NCI-H1417 treated with DMSO at 0.1 percent for 48 hours (cell line): ENCODE data around the gene FSCB.
"Not testable (repeated sequence)": the region's sequence is repeated elsewhere in the genome, so short reads cannot be mapped to it uniquely, and the experiment has no call there.

Experiments used
- DNase-seq: peaks from one replicate; lab custom pipeline; 2025; lab: John Stamatoyannopoulos, UW

The FSCB gene, protein sequence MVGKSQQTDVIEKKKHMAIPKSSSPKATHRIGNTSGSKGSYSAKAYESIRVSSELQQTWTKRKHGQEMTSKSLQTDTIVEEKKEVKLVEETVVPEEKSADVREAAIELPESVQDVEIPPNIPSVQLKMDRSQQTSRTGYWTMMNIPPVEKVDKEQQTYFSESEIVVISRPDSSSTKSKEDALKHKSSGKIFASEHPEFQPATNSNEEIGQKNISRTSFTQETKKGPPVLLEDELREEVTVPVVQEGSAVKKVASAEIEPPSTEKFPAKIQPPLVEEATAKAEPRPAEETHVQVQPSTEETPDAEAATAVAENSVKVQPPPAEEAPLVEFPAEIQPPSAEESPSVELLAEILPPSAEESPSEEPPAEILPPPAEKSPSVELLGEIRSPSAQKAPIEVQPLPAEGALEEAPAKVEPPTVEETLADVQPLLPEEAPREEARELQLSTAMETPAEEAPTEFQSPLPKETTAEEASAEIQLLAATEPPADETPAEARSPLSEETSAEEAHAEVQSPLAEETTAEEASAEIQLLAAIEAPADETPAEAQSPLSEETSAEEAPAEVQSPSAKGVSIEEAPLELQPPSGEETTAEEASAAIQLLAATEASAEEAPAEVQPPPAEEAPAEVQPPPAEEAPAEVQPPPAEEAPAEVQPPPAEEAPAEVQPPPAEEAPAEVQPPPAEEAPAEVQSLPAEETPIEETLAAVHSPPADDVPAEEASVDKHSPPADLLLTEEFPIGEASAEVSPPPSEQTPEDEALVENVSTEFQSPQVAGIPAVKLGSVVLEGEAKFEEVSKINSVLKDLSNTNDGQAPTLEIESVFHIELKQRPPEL

DNA sequence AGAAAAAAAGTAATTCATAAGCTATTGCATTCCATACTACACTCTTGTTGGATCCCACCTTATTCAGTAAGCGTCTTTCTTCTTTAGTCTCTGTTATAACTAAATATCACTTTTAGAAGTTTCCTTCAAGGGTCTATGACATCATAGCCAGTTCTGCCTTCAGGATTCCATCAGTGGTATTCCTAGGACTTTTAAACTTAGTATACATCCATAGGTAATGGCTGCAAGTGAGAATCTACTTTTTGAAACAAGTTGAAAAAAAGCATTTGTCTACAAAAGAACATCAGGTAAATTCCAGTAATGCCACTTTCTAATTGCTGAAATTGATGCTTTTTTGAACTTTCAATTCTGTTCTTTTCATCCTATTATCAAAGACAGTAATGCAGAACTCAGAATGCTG lies at the start of gene FSCB:
TSS of gene FSCB (minus strand) at position 101 of the 400 bp plus-strand sequence. CDS start 296 bp downstream, outside the sequence.
- no peak for DNase-seq

- no peak for DNase-seq
Observed at GRCh38 chr14:44531658-44532057, 24.6 kb upstream of the FSCB start.

DNA sequence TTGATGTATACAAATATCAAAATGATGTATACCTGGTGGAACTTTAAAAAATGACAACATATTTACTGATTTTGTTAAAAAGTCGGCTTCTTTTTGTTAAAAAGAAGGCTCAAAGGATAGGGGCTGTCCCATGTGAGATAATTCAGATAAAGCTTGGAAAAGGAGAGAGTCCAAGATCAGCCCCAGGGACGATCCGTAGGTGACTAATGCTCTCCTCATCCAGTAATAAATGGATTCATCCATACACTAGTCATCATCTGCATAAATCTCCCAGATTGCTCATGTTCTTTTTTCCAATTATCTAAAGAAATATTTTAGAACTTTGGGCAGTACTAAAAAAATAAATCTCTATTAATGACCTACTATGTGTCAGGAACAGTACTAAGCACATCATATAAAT lies 23.4 kb upstream of the FSCB start:
- no peak for DNase-seq

- no peak for DNase-seq
Observed at GRCh38 chr14:44529026-44529425, 21.9 kb upstream of the FSCB start.

GRCh38 chr14:44528180-44528579 lies 21.1 kb upstream of the FSCB start:
- no peak for DNase-seq

DNA sequence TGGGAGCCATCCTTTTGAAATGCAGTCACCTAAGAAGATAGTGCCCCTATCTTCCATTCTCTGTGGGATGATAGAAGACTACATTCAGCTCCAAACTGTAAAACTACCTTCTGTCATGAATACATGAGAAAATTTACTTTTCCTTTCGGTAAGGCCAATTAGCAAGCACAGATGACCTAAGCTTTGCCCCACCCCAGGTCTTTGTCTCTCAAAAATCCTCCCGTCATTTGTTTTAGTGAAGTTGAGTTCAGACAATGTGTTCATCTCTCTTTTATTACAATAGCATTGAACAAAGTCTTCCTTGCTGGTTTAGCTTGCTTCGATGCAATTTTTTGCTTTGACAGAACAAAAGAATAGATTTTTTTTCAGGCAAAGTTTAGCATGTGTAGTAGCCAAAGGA lies 18.2 kb upstream of the FSCB start:
- DNase-seq = no peak

GRCh38 chr14:44515668-44516067 lies 8.6 kb upstream of the FSCB start:
- DNase-seq = not testable (repeated sequence)

DNA sequence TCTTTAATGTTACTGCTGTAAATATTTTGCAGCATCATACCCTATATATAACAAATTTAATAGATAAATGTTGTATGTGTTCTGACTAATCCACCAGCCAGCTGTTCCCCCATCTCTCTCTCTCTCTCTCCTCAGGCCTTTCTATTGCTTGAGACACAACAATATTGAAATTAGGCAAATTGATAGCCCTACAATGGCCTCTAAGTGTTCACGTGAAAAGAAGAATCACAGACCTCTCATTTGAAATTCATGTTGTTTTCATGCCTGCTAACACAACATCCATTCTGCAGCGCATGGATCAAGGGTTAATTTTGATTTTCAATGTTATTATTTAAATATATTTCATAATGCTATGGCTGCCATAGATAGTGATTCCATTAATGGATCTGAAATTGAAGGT lies 1.8 kb upstream of the FSCB start:
- DNase-seq = no peak

- DNase-seq = no peak
Observed at GRCh38 chr14:44505588-44505987, 1.5 kb downstream of the FSCB start.

- DNase-seq = no peak
Observed at GRCh38 chr14:44497148-44497547, 9.9 kb downstream of the FSCB start.

GRCh38 chr14:44494137-44494536 lies 12.9 kb downstream of the FSCB start:
- DNase-seq = no peak

- DNase-seq = no peak
Observed at GRCh38 chr14:44490966-44491365, 16.1 kb downstream of the FSCB start.

DNA sequence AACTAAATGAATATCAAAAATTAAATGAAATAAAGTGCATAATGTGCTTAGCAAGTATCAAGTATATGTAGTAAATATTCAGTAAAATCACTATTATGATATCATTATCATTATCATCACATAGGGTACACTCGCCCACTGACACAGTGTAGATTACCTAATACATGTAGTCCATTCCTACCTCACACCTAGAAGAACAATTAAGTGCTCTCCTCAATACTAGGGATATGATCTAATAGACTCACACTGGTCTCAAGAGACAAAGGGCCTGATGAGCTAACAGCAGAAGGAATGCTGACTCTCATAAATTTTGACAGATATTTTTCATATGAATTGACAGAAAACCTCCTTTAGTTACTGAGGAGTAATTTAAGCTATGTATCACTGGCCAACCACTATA lies 29.1 kb downstream of the FSCB start:
- DNase-seq = no peak

GRCh38 chr14:44468771-44469170 lies 38.3 kb downstream of the FSCB start:
- DNase-seq = no peak

DNA sequence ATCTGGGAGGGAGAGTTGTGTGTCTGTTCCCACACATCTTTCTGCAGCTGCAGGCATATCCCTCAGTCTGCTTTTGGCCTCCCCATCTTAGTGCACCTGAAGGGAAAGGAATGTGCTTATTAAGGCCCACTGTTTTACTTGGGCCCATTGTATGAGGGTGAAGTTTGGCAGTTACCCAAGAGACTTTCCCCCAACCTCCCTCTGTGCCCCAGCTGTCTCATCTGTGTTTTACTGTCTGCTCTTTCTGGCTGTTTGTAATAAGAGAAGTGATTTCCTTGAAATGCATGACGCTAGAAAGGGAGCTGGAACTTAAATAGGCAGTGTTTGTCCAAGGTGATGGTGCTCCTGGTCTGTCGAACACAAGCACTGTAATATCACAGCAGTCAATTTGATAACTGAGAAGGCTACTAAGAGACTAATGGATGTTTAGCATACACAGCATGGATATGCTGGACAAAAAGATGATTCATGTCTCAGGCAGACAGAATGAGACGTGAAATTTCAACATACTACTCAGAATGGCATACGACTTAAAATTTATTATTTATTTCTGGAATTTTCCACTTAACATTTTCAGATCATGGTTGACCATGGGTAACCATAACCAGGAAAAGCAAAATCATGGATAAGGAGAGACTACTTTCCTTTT lies 43.6 kb downstream of the FSCB start:
- peak; percentile 27 for DNase-seq

DNA sequence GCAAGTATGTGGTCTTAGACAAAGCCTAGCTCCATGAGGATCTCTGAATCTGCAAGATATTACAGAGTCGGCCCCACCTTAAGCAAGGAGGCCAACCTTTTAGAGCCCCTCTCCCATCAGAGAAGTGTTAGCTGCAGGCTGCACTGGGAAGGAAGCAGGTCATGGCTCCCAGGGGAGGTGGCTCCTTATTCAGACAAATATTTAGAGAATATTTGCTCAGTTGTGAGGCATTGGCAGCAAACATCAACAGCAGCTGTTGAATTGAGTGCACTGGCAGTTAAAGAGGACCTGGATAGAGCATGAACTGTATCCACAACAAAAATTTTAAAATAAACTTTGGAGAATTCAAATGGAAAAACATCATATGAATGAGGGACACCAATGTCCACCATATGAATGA lies 44.7 kb downstream of the FSCB start:
- no peak for DNase-seq

DNA sequence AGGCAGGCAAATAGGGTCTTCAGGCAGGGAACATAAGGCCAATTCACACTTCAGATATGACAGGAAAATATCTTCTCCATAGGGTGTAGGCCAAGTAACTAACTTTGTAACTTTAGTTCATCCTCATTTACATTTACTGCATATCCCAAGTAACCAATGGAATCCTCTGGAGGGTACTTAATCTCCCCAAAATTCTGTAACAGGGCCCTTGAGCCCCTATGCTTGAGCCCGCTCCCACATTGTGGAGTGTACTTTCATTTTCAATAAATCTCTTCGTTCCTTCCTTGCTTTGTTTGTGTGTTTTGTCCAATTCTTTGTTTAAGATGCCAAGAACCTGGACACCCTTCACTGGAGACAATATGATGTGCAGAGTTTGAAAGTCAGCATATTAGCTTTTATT lies 45.3 kb downstream of the FSCB start:
- no peak for DNase-seq
